SW 1271 (cell line): Measurements from ENCODE around the gene ALK.
"Not testable (repeated sequence)": the region's sequence is repeated elsewhere in the genome, so short reads cannot be mapped to it uniquely, and the experiment has no call there.

Source experiments
- DNase-seq, 2 experiments: peaks; one replicate each; lab custom pipeline; 2025; lab: John Stamatoyannopoulos, UW

ALK gene

DNA sequence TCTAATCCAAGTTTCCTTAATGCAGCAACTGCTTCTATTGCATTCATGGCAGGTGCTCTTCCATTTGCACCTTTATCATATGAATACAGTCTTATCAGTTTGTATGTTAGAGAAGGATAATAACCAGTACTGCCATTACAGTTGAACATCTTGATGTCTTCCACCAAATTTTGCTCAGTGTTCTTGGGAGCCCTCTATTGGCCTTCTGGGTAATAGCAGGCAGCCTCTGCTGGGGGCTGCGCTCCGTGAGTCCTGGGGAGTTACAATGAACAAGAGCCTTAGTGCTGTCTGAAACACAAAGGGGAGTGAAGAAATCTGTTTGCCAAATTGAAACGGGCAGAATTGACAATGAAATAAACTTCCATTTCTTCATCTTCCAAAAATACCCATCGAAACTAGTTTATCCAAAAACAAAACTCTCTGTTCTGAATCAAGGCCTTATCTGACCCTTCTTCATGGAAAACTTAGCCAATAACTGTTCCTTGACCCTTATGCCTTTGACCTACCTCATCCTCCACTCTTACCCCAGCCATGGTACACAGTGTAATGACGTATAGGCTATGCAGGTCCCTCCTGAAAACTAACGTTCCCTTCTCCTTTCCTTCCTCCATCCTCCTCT lies 79.9 kb downstream of the ALK start:
- DNase-seq, result peak in 1 of 2 experiments; percentile 43

DNA sequence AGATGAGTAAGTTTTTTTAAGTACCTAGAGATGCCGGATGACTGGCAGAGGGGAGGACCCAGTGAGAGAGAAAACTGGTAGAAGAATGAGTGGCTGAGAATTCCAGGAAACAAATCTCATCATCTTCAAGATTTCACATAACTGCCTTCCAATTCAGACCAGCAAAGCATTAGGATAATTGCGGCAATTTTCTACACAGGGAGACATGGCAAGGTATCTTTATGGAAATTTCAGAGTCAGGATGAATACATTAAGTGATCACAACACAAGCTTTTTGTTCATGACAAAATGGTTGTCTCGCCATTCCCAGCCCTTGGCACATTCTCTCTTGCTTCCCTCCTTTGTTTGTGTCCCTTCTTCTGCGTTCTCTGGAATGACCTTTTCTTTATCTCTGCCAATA lies 82.1 kb downstream of the ALK start:
- DNase-seq, result no peak

DNA sequence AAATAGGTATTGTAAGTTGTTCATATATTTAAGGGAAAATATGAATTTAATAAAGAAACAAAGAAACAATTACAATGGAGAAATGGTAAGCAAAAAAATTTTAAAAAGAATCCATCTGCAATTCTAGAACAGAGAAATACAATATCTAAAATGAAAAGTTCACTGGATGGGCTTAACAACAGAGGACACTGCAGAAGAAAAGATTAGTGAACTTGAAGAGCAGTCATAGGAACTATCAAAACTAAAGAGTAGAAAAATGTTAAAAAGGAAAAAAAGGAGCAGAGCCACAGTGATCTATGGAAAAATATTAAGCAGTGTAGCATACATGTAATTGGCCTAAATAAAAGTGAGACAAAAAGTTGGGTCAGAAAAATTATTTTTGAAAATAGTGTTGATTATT lies 83.5 kb downstream of the ALK start:
- DNase-seq, result no peak

- DNase-seq, result no peak
Observed at GRCh38 chr2:29834624-29835023, 86.8 kb downstream of the ALK start.

DNA sequence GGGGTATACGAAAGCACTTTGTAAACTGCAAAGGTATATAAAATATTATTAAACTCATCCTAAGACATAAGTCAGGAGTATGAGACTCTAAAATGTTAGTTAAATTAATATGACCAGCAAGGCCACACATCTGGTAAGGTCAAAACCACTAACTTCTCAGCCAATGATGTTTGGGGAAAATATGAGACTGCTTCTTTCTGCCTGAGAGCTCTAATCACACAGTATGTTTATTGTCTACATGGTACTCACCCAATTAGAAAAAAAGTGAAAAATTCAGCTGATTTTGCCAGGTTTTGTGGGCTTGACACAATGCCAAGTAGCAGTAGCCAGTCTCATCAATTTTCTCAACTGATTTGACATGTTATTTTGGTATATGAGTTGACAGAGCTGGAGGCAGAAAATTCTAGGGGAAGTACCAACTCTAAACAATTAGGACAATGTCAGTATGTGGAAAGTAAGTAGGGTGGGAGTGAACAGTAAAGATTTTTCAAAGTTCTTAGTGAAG lies 87.3 kb downstream of the ALK start:
- no peak for DNase-seq

DNA sequence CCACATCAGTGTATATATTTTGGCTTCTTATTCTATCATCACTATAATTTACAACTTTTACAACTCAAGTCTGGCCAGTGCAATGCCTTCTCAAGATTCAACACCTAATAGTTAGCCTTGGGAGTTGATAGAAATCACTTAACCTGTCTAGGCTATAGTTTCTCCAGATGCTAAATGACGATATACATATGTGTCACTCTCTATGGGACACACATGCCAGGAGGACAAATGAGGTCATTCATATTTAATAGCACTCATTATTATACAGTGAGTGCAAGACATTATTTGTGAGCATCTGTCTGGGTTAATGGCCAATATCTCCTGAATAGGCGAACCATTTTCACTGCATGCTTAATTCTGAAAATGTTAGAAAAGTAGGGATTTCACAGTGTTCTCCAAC lies 89.8 kb downstream of the ALK start:
- DNase-seq, result no peak

GRCh38 chr2:29829841-29830240 lies 91.5 kb downstream of the ALK start:
- DNase-seq, result no peak

DNA sequence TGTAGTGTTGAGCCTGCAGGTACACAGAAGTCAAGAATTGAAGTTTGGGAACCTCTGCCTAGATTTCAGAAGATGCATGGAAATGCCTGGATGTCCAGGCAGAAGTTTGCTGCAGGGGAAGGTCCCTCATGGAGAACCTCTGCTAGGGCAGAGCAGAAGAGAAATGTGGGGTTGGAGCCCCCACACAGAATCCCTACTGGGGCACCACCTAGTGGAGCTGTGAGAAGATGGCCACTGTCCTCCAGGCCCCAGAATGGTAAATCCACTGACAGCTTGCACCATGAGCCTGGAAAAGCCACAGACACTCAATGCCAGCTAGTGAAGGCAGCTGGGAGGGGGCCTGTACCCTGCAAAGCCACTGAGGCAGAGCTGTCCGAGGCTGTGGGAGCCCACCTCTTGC lies 97.2 kb downstream of the ALK start:
- DNase-seq, result not testable (repeated sequence)

DNA sequence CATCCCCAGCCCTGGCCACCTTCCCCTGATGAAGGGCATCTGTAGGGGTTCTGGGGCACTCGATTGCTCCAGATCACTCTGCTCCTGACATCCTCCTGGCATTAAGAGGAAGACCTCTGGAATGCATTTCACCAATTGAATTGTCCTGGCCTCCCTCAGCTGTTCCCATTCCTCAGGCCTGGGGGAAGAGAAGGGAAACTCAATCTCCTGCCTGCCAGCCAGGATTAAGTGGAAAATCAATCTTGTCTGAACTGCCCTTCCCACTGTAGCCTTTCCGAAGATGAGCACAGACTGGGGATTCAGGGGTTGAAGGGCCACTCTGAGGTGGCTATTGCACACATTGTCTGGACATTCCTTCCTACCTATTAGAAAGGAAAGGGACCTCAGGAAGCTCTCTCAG lies 99.8 kb downstream of the ALK start:
- no peak for DNase-seq

DNA sequence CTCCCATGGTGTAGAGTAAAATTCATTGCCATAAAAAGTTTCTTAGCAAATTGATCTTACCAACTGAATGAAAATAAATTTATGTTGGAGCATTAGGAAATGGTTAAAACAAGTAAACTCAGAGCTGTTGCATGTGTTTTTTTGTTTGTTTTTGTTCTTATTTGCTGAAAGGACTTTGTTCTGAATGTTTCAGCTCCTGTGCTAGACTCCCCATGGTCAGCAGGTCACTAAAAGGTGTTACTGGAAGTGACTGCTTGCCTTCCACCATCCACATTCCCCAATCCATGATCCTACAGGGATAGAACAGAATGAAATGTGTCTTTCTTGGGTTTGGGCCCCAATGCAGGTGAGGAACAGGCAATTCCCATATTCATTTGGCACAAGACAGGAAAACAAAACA lies 101.8 kb downstream of the ALK start:
- DNase-seq, result no peak

DNA sequence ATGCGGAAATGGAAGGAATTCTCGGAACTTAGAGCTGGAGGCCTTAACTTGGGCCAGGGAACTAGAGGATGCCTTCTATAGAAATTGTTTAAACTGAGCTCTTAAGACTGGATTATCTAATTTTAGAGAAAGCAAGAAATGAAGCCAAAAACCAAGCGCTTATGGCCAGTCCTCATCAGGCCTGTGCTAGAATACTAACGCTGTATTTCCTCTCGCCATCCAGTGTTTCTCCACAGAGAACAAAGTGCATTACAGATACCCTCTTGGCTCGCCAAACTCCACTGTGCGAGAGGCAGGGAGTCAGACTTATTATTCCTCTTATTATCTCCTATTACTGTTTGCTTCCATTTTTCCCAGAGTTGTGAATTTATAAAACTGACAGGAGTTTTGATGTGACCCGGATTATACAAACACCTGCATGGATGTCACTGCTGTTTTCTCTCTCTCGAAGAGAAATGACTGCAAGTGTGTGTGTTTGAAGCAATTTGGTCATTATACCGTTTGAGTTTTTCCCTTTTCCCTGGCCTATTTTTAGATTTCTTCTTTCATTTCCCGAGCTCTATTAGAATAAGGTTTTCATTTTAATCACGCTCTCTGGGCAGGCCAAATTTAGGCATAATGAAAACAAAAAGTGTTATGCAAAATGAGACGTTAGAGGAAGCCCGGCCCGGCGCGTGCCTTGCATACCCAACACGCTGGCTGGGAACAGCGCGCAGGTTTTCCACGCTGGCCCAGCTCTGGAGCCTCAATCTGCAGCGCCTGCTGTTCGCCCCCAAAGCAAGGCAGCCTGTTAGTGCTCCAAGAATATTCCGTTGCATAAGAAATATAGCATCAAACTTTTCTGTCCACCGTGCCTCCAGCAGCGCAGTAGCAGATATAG lies 103.3 kb downstream of the ALK start:
- DNase-seq, result no peak

DNA sequence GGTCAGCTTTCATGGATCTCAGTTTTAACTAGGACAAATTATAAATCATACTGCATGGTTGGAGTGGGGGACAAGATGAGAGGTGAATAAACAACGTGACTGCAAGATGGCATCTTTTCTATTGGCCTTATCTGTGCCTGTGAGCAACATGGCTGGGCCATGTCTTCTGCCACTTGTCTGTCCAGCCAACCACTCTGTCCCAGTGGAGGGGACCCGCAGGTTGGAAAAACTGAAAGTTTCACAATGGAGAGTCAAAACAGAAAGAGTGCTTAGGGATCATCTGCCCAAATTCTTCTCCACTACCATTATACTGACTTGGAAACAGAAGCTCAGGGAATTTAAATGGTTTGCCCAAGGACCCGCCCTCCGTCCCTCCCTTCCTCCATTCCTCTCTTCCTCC lies 104.1 kb downstream of the ALK start:
- DNase-seq, result no peak

DNA sequence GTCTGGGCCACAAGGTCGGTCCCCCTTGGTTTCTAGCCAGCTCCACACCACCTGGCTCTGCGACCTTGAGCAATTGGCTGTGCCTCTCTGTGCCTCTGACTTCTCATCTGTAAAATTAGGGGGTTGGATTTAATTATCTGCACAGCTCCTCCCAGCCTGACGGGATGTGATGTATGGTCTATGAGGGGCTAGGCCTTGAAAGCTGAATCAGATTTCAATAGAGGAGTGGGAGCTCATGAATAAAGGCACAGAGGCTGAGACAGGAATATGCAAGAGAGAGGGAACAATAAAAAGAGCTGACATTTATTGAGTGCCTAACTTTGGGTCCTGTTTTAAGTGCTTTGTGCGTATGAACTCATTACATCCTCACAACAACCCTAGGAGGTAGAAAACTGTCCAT lies 104.7 kb downstream of the ALK start:
- no peak for DNase-seq

DNA sequence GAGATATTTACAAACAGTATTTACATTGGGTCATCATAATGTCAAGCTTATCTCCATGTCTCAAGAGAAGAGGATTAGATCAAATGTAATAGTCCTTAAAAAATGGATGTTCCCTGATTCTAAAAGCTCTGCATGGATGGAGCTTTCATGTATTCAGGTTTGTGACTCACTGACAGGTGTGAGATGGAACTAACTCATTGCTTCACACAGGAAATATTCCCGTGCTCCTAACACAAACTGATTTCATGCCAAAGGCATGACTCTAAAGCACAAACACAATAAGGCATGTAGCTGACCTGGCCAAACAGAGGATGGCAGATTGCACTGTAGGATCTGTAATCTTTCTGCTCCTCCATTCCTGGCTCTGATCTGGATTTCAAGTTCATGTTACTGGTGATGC lies 110.0 kb downstream of the ALK start:
- no peak for DNase-seq

GRCh38 chr2:29810956-29811355 lies 110.4 kb downstream of the ALK start:
- DNase-seq, result no peak

- no peak for DNase-seq
Observed at GRCh38 chr2:29808321-29808720, 113.1 kb downstream of the ALK start.

DNA sequence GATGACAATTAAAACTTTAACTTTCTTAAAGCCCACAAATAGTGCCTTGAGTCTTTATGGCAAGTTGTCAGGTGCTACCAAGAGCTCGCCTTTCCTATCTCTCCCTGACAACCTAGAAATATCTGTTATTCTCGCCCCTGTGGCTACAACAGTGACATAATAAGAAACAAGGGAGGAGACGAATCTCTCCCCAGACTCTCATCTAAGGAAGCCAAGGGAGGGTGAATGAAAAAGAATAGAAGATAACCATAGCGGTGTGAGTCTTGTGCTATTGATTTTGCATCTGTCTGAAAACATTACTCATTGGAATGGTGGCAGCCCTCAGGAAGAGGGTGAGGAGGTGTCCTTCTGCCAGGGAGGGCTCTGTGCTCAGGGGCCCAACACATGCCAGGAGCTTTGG lies 114.3 kb downstream of the ALK start:
- DNase-seq, result no peak

DNA sequence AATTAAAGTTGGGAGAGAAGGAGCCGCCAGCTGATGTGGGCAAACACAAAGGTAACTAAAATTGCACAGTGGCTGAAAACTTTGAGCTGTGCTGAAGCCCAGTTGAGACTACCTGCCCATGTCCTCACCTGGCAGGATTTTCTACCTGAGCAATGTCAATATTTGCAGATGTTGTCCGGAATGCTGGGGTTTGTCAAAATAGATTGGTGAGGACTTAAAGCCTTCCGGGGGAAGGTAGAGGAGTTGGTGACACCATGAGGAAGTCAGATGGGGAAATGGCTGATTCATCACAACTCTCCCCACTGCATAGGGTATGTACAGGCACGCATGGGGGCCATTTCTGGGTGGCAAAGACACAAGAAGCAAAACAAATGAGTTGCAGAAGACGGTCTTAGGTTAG lies 114.9 kb downstream of the ALK start:
- DNase-seq, result no peak

DNA sequence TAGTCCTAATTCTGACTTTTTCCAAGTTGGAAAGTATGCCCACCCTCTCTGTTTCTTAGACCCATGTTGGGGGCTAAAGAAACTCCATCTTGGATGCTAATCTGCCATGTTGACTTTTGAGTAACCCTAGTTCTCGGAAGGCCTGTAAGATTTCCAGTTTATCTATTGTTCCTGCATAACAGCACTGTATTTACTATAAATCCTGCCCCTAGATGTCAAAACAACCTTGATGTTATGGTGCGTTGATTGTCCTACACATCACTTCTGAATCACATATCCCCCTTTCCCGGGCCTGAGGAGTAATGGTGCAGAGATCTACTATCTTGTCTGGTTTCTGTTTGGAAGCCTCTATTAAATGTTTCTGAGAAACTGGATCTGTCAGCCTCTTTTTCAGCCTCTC lies 116.7 kb downstream of the ALK start:
- DNase-seq, result no peak

- DNase-seq, result no peak
Observed at GRCh38 chr2:29803537-29803936, 117.8 kb downstream of the ALK start.

DNA sequence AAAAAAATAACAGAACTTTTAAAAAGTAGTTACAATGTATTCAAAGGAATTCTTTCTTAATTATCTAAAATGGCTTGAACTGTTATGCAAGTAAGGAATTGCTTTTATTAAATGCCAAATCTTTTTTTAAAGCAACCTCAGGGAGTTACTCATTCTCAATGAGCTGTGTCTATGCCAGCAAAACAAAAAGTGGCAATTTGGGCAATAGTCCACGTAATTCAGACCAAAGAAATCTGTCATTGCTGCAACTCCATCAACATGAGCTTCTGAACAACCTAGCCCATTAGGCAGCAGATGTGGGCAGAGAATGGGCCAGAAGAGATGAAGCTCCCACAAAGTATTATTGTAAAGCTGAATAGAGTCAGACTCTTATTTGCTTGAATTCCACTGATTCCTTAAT lies 118.4 kb downstream of the ALK start:
- DNase-seq, result no peak

DNA sequence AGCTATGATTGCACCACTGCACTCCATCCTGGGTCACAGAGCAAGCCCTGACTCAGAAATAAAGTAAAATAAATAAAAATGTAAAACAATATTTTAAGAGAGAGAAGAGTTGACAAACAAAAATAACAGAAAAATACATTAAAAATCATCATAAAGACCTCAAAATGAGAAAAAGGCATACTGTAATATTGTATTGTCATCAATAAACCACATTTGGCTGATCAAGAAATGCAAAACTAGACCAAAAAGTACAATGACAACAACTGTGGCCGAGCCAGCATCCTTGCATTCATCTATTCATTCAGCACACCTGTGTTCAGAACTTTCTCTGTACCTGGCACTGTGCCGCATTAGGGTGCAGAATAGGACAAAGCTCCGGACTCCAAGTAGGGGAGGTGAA lies 121.8 kb downstream of the ALK start:
- no peak for DNase-seq

- DNase-seq, result no peak
Observed at GRCh38 chr2:29797916-29798315, 123.5 kb downstream of the ALK start.

- DNase-seq, result no peak
Observed at GRCh38 chr2:29796446-29796845, 124.9 kb downstream of the ALK start.
